GM18519 (cell line): Measurements from ENCODE around the gene SPARCL1.
"Not testable (repeated sequence)": the region's sequence is repeated elsewhere in the genome, so short reads cannot be mapped to it uniquely, and the experiment has no call there.

Experiments
- ATAC-seq: cut with Tn5 transposase; IDR thresholded peaks from one replicate; pipeline ENCODE4 v1.9.1; 2021; ENCODE audit warnings: mild to moderate bottlenecking, moderate library complexity; ENCODE audit not compliant: unreplicated experiment, low FRiP score

SPARCL1 gene

DNA sequence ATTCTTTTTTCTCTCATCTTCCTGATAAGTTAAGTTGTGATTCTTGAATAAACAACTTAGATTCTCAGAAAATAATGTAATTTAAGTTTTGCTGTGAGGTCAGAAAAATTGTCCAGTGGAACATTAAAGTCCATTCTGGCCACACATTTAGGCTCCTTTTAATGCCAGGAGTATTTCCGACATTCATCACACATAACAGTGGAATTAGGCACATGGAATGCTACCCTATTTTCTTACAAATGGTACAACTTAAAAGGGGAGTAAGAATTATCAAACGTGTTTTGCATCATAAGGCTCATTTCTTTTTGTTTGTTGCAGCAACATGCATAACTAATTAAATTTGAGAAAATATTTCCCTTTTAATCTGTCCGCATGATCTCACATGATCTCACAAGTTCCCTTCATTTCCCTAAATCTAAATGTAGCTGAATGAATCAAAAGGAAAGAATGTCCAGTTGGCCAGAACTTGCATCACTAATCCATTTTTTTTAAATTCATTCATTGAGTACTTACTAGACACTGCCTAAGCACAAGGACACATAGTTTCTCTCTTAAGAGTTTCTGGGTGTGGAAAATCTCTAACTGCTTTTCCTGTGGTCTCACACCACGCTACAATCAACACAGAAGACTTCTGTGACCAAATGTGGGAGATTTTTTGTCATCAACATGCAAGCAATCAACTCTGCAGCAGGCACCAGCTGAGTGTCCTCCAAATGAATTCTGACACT is 22.0 kb downstream of the SPARCL1 start:
- no peak for ATAC-seq

DNA sequence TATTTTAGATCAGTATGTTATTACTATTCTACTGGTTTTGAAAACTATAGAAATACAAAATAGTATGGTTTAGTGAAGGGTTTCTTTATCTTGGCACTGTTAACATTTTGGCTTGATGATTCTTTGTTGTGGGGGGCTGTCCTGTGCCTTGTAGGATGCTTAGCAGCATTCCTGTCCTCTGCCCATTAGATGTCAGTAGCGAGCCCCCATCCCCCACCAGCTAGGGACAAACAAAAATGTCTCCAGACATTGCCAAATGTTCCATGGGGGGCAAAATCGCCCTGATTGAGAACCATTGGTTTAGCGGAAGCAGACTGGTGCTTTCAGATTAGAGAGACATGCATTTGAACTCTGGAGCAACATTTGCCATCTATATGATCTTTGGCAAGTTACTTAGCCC is 23.3 kb downstream of the SPARCL1 start:
- no peak for ATAC-seq

DNA sequence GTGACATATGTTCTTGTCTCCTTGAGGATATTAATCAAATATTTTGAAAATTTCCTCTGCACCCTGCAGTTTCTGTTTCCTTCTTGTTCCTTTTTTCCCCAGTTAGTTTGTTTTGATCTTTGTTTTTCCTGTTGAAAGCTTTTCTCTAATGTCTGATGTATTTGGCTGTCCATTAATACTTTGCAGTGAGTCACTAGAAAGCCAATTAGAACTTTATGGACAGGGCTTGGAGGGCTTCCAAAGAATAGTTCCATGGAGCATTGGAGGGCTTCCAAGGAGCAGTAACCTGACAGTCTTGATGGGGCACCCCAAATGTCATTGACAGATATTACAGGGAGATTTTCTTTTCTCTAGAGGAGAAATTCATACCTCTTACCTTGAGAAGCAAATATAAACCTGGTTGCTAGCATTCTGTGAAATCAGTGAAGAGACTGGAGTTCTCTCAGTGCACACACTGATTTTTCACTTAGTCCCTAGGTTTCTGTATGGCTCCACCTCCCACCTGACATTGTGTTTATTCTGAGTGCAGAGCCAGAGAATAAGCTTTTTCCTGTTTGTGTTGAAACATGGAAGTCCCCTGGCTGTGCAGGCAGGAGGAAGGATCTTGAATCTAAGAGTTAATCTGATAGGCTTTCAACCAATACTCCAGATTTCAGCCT is 26.5 kb downstream of the SPARCL1 start:
- ATAC-seq, result no peak

DNA sequence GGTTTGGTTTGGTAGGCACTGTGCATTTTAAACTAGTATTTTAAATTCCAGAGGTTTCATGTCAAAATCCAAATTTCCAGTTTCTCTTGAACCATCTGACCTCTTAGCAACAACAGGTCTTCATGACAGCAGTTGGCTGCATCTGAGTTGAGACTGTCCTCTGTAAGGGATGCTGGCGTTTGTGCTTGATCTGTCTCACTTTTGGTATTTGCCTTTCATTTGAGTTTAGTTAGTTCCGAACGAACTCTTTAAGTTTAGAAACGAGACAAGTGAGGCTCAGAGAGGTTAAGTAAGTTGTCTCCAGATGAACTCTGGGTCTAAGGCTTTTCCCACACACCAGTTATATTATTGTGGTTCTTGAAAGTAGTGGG is 29.1 kb downstream of the SPARCL1 start:
- ATAC-seq, result peak; percentile 36

DNA sequence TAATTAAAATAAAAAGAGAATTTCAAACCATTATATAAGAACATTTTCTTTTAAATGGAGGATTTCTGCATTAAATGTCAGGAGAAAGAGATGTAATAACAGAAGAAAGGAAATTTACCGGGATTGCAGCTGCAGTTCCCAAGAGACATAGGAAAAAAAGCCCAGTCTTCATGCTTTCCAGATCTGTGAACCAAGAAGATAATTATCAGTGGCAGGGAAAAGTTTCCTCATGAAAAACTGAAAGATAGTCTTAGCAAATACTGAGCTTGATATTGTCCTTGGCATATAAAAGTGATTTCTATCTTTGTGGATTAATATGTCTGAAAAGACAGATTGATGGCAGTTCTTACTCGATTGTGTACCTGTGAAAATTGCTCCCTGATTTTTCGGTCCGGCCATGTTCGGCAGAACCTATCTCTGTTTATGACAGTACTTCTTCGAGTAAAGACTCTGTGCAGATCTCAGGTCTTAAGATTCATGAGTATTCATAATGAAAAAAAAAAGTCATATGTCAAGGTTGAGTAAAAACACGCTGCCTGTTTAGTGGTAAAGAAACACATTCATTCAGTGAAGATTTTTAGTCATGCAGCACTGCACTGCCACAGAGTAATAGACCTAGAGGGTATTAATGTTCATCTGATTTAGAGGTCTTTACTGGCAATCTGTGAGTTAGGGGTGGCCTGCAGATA is 29.6 kb downstream of the SPARCL1 start:
- peak; percentile 86 for ATAC-seq

DNA sequence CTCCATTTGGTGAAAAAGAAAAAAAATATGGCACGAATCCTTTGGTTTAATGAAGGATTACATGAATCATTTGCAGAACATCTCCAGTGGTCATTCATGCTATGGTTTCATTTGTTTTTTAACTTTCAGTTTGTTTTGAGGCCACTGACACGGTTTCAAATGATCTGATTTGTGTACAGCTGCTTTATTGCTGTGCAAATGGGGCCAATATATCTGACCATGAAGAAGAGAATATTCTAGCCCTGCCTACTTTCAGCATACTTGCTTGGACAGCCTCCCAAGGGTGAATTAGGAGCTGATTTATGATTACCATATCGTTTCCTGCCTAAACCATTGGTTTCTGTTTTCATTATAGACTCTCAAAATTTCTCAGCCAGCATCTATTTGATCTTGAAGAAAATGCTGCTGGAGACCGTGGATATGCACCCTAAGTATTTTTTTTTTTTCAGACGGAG is 30.7 kb downstream of the SPARCL1 start:
- ATAC-seq, result peak; percentile 29

DNA sequence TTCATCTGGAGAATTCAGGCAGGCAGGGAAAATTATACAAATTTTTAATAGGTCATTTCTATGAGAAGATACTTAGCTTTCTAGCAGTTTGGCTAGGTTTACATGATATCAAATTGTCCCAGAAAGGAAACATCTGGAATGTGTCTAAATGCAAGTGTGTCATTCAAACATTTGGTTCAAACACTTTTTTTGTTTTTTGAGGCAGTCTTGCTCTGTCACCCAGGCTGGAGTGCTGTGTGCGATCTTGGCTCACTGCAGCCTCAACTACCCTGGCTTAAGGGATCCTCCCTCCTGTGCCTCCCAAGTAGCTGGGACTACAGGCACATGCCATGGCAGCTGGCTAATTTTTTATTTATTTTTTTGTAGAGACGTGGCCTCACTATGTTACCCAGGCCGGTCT is 31.6 kb downstream of the SPARCL1 start:
- no peak for ATAC-seq

DNA sequence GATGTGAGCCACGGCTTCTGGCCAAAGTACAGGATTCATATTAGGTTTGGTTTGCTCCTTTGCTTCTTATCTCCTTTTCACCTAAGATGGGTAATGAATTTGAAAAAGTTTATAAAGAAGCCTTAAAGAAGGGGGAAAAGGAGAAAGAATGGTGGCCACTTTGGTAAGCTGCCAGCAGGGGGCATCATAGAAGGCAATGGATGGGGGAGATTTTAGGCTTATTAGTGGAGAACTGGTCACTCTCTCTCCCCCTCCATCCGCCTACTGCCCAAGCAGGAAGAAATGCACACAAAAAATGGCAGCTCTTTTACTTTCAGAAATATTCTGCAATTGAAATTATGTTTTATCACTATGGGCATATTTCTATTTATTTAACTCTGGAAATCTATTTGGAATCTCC is 32.0 kb downstream of the SPARCL1 start:
- no peak for ATAC-seq

DNA sequence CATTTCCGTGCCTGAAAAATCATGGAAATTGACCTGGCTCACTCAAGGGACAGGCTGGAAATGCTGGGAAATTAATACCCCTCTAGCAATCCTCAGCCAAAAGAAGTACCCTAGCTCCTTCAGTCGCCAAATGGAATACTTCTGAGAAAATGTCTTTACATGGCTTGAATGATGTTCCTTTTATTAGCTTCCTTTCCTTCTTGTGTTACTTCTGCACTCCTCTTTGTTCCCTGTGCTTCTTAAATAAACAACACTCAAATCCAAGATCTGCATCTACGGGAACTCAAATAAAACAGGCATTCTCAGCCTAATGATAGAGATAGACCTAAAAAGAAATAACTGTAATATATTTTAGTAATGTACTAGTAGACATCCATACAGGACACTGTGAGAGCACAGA is 36.1 kb downstream of the SPARCL1 start:
- ATAC-seq, result no peak

DNA sequence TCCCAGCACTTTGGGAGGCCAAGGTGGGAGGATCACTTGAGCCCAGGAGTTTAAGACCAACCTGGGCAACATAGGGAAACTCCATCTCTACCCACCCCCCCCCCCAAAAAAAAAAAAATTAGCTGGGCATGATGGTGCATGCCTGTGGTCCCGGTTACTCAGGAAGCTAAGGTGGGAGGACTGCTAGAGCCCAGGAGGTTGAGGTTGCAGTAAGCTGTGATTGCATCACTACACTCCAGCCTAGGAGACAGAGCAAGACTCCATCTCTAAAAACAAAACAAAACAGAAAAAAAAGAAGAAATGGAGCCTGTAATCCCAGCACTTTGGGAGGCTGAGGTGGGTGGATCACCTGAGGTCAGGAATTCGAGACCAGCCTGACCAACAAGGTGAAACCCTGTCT is 37.3 kb downstream of the SPARCL1 start:
- ATAC-seq, result not testable (repeated sequence)

DNA sequence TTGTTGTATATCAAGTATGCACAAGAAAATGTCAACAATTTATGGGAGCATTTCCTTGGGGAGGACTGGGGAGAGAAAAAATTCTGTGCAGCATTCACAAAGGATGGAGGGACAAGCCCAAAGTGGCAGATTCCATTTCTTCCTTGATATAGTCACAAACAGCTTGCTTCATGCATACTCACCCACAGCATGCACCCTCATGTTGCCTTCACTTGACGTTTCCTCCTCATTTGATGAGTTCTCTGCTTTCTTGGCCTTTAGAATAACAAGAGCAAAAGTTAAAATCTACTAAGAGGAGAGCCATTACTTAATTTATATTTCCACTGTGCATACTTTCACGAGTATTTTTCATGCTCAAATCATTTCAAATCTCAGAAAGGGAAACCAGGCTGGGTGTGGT is 37.7 kb downstream of the SPARCL1 start:
- no peak for ATAC-seq

DNA sequence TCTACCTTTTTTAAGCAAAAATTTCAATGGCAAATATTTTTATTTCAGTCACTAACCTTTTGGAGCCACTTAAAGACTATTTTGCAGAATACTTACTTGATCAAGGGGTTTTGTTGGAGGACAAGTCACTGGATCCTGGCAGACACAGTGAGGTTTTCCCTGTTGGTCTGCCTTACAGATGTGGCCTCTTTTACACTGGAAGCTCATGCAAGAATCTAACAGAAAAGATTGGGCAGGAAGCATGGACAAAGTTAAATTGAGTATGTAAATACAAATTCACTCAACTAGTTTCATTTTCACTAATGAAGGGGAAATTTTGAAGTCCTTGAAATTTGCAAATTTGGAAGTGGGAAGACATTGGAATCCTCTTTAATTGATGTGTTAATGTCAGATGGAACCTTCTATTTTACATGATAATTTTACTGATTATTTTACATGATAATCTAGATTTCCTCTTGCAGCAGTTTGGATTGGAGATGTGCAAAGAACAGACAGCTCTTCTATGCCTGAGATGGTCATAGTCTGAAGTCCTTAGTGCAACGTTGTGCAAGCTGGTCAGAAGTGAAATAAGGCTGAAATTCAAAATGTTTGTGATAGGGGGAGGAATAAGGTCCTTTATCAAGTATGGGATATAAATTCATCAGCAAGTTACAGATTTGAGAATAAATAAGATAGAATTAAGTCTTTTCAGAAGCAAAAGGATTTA is 38.4 kb downstream of the SPARCL1 start:
- ATAC-seq, result no peak

DNA sequence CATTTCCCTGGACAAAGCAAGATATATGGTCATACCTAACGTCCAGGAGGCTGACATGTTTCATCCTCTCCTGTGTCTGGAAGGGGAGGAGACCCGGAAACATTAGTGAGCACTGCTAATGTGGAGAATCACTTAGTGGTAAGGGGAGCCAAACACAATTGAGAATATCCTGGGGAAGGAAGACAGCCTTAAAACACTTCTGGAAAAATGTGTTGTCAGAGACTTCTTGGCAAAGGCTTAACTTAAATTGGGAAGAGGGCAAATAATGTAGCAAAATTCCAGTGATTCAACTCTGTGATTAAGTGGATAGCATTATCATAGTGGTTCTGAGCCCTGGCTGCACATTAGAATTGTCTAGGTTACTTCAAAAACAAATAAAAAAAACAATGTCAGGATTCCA is 39.5 kb downstream of the SPARCL1 start:
- no peak for ATAC-seq

DNA sequence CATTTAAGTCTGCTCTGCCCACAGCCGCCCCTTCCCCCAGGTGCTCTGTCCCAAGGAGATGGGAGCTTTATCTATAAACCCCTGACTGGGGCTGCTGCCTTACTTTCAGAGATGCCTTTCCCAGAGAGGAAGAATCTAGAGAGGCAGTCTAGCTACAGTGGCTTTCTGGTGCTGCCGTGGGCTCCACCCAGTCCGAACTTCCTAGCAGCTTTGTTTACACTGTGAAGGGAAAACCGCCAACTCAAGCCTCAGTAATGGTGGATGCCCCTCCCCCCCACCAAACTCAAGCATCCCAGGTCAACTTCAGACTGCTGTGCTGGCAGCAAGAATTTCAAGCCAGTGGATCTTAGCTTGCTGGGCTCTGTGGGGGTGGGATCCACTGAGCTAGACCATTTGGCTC is 40.5 kb downstream of the SPARCL1 start:
- ATAC-seq, result not testable (repeated sequence)

DNA sequence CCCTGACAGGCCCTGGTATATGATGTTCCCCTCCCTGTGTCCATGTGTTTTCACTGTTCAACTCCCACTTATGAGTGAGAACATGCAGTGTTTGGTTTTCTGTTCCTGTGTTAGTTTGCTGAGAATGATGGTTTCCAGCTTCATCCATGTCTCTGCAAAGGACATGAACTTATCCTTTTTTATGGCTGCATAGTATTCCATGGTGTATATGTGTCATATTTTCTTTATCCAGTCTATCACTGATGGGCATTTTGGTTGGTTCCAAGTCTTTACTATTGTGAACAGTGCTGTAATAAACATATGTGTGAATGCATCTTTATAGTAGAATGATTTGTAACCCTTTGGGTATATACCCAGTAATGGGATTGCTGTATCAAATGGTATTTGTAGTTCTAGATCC is 45.9 kb downstream of the SPARCL1 start:
- ATAC-seq, result not testable (repeated sequence)

DNA sequence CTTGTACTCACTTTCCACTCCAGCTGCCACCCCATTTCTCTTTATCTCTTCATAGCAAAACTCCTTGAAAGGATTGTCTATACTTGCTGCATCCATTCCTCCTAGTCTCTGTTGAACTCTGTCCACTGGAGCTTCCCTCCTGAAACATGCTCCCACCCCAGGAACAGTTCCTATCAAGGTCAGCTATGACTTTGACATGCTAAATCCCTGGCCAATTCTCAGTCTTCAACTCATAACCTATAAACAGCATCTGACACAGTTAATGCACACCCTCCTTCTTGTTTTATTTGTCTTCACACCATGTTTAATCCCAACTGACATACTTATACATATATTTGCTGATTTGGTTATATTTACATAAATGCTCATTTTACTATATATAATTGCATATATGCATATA is 47.8 kb downstream of the SPARCL1 start:
- ATAC-seq, result no peak

DNA sequence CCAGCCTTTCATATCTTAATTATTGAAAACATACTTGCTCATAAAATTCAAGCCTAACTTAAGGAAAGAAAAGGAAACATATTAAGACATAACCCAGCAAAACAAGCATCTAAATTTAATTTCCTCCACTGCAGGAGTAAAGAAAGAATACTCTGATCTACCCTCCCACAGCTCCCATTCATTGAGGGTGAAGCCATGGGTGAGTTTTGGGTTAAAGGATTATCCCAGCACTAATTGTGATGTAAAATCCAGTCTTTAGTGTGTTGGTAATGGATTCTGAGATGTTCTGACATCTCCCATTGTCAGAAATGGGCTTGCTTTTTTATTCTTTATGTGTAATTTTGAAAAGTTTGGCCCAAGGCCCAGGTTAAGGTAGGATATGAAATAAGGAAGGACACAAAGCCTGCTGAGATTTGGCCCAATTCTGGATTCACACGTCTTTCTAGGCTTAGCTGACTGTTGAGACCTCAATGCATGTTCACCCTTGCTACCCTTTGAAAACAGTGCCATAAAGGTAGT is 50.4 kb downstream of the SPARCL1 start:
- ATAC-seq, result no peak

DNA sequence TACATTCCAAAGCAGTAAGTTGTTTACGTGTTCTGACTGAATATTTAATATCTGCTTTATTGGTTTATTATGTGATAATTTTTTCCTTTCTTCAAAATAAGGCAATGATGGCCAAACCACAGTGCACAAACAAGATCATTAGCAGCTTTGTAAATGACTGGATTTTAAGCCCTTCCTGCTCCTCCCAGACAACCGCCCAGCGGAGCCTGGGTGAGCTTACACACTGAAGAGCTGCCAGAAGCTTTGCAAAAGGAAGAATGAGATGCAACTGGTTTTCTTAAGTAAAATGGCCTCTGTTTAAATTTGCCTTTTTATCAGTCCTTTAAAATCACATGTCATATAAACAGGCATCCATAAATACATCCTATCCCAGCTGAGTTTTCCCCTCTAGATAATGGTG is 52.2 kb downstream of the SPARCL1 start:
- ATAC-seq, result no peak

DNA sequence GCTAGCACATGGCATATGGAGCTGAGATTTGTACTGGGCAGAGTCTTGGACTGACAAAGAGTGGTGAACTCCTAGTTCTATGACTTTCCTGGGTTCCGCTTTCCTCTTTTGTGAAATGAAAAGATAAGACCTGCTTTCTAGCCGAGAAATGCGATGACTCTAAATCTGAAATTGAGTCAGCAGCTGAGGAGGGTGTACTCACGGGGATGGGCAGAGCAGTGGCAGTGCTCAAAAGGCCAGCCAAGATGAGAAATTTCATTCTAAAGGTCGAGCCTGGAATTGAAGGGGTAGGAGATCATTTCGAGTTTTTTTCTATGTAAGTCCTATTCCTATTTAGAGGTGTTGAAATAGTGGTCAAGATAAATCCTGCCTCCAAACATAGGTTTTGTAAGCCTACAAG is 59.8 kb downstream of the SPARCL1 start:
- no peak for ATAC-seq

DNA sequence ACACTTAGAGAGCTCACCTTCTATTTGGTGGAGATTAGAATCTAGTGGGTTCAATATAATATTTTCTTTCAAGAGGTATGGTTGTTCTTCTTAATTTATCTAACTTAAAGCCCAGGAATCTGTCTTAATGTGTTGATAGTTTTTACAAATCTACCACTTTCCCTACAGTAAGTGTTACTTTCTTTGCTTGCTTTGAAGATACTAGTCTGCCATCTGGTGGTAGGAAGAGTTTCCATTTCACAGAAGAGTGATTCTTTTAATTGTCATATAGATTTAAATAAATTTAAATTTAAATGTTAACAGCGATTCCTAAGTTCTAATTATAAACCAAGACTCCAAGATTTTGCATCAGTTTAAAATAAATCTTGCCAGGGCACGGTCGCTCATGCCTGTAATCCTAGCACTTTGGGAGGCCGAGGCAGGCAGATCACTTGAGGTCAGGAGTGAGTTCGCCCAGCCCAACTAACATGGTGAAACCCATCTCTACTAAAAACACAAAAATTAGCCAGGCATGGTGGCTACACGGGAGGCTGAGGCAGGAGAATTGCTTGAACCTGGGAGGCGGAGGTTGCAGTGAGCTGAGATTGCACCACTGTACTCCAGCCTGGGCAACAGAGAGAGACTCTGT is 63.3 kb downstream of the SPARCL1 start:
- ATAC-seq, result peak; percentile 55
